KMS-11 (cell line): ENCODE results near the gene TBC1D19.

Experiments used
- H2AFZ ChIP-seq: fragments of 200-600 bp; sonication (generic); 2 replicates; pipeline ENCODE4 v1.6.1; 2016; ENCODE audit warnings: antibody characterized with exemption, mixed run types, low read depth
- H3K27ac ChIP-seq: fragments of 200-600 bp; sonication (generic); 2 replicates; pipeline ENCODE4 v1.6.1; 2016; ENCODE audit warnings: mild to moderate bottlenecking, mixed run types
- H3K27me3 ChIP-seq: fragments of 200-600 bp; sonication (generic); 2 replicates; pipeline ENCODE4 v1.6.1; 2017; ENCODE audit warnings: mild to moderate bottlenecking, low read depth, mixed run types, moderate library complexity; ENCODE audit not compliant: insufficient read depth
- H3K36me3 ChIP-seq: fragments of 200-600 bp; sonication (generic); 2 replicates; pipeline ENCODE4 v1.6.1; 2017; ENCODE audit warnings: mild to moderate bottlenecking, mixed run types; ENCODE audit not compliant: insufficient read depth
- H3K4me1 ChIP-seq: fragments of 200-600 bp; sonication (generic); 2 replicates; pipeline ENCODE4 v1.6.1; 2016; ENCODE audit warnings: mild to moderate bottlenecking, low read depth, mixed run types; ENCODE audit not compliant: poor library complexity, severe bottlenecking
- H3K4me2 ChIP-seq: fragments of 200-600 bp; sonication (generic); 2 replicates; pipeline ENCODE4 v1.7.0; 2016; ENCODE audit warnings: mild to moderate bottlenecking, mixed run types
- H3K4me3 ChIP-seq: fragments of 200-600 bp; sonication (generic); IDR thresholded peaks from 2 replicates; pipeline ENCODE4 v1.6.1; 2017; ENCODE audit warnings: low read depth, low read length, mixed read lengths; ENCODE audit not compliant: insufficient read depth
- H3K79me2 ChIP-seq: fragments of 200-600 bp; sonication (generic); 2 replicates; pipeline ENCODE4 v1.6.1; 2016; ENCODE audit warnings: low read depth, mixed run types; ENCODE audit not compliant: insufficient read depth
- H3K9ac ChIP-seq: fragments of 200-600 bp; sonication (generic); 2 replicates; pipeline ENCODE4 v1.6.1; 2016; ENCODE audit warnings: mild to moderate bottlenecking, mixed run types
- H4K20me1 ChIP-seq: fragments of 200-600 bp; sonication (generic); 2 replicates; pipeline ENCODE4 v1.6.1; 2016; ENCODE audit warnings: mild to moderate bottlenecking, mixed run types; ENCODE audit not compliant: insufficient read depth
- CTCF ChIP-seq: fragments of 200-600 bp; sonication (generic); conservative IDR thresholded peaks from 2 replicates; pipeline ENCODE4 v1.6.1; 2017; ENCODE audit warnings: low read depth, mild to moderate bottlenecking, antibody characterized with exemption, low read length, moderate library complexity, mixed read lengths

Gene TBC1D19

GRCh38 chr4:26715636-26716242, 131.9 kb downstream of the TBC1D19 start:
- H3K4me1 ChIP-seq: no peaks in the 10 kb centered on the region
- H3K4me3 ChIP-seq: no peak overlapping the region
- no peaks in the 10 kb centered on the region for H3K36me3 ChIP-seq
- H3K27ac ChIP-seq: no peak overlapping the region
- H3K9ac ChIP-seq: no peak overlapping the region
- no peaks in the 10 kb centered on the region for H3K79me2 ChIP-seq
- TF ChIP-seq CTCF: no peak
- H2AFZ ChIP-seq: no peak overlapping the region
- no peaks in the 10 kb centered on the region for H3K27me3 ChIP-seq
- H3K4me2 ChIP-seq: no peak overlapping the region
- H4K20me1 ChIP-seq: no peaks in the 10 kb centered on the region

- Histone ChIP-seq H3K36me3 (no peaks in the 10 kb centered on the region), H2AFZ (no peak overlapping the region), H3K4me1 (no peaks in the 10 kb centered on the region), H3K4me2 (no peak overlapping the region), H4K20me1 (no peaks in the 10 kb centered on the region), H3K27ac (no peak overlapping the region), H3K9ac (no peak overlapping the region), H3K79me2 (no peaks in the 10 kb centered on the region), H3K4me3 (no peak overlapping the region), H3K27me3 (no peaks in the 10 kb centered on the region)
- TF ChIP-seq CTCF: no peak
Observed at GRCh38 chr4:26717332-26717731, 133.4 kb downstream of the TBC1D19 start.

GRCh38 chr4:26719954-26720552, 136.2 kb downstream of the TBC1D19 start:
- Histone ChIP-seq H3K27me3 (no peaks in the 10 kb centered on the region), H3K79me2 (no peaks in the 10 kb centered on the region), H4K20me1 (no peaks in the 10 kb centered on the region), H3K4me3 (no peak overlapping the region), H3K27ac (no peak overlapping the region), H2AFZ (no peak overlapping the region), H3K36me3 (no peaks in the 10 kb centered on the region), H3K9ac (no peak overlapping the region), H3K4me2 (no peak overlapping the region), H3K4me1 (no peaks in the 10 kb centered on the region)
- TF ChIP-seq CTCF: peak; percentile 49; the same call in 1 of the 2 replicates

GRCh38 chr4:26721685-26722084, 137.8 kb downstream of the TBC1D19 start:
- no peak overlapping the region for H3K27ac ChIP-seq
- no peak overlapping the region for H2AFZ ChIP-seq
- H3K36me3 ChIP-seq: no peaks in the 10 kb centered on the region
- no peak overlapping the region for H3K4me3 ChIP-seq
- no peaks in the 10 kb centered on the region for H3K27me3 ChIP-seq
- TF ChIP-seq CTCF: no peak
- H3K4me2 ChIP-seq: no peak overlapping the region
- H4K20me1 ChIP-seq: no peaks in the 10 kb centered on the region
- H3K9ac ChIP-seq: no peak overlapping the region
- no peaks in the 10 kb centered on the region for H3K4me1 ChIP-seq
- no peaks in the 10 kb centered on the region for H3K79me2 ChIP-seq
